Panc1 (cell line): ENCODE measurements around the gene BRIX1. TPM values are rescaled to one million over a fixed set of nuclear protein-coding genes. Genes with fewer than 3 reads are reported as not detected.
"Not testable (repeated sequence)": the region's sequence is repeated elsewhere in the genome, so short reads cannot be mapped to it uniquely, and the experiment has no call there.

Experiments used
- ATAC-seq: fragments of 200-7000 bp; cut with Tn5 transposase; 2 replicates; pipeline ENCODE4 v1.9.1; 2020; ENCODE audit warnings: mild to moderate bottlenecking, moderate library complexity
- BruUV-seq: library from RNA; stranded (reverse); fragments of 400-500 nt; replicated peaks from 2 replicates; lab custom pipeline; 2021; lab: Mats Ljungman, UMichigan
- CTCF ChIA-PET: fragments of 300-600 bp; sonication (Branson Sonifier 250); formaldehyde crosslinking; loops from one replicate; lab custom pipeline; 2022; ENCODE audit warnings: antibody characterized with exemption; lab: Charles Lee
- POLR2A ChIA-PET: fragments of 300-600 bp; sonication (Branson Sonifier 250); formaldehyde crosslinking; loops from one replicate; lab custom pipeline; 2022; ENCODE audit warnings: antibody characterized with exemption; lab: Charles Lee
- DNase-seq: peaks from one replicate; pipeline ENCODE4 v3.0.0-alpha.2; 2010; ENCODE audit warnings: low read depth, low spot score
- H3K27ac ChIP-seq: 2 replicates; pipeline ENCODE4 v1.5.1; 2011; ENCODE audit warnings: mild to moderate bottlenecking, low read length, inconsistent platforms
- H3K27me3 ChIP-seq: fragments of 200-500 bp; sonication (Bioruptor generic); 2 replicates; pipeline ENCODE4 v1.6.0; 2014; ENCODE audit warnings: low read length, inconsistent platforms; ENCODE audit not compliant: control insufficient read depth, insufficient read depth
- H3K36me3 ChIP-seq: fragments of 200-500 bp; sonication (Bioruptor generic); 2 replicates; pipeline ENCODE4 v1.5.1; 2014; ENCODE audit warnings: inconsistent platforms, mild to moderate bottlenecking, low read length, moderate library complexity; ENCODE audit not compliant: control insufficient read depth, insufficient read depth
- H3K4me1 ChIP-seq: 2 replicates; pipeline ENCODE4 v1.5.1; 2011; ENCODE audit warnings: inconsistent platforms, mild to moderate bottlenecking, low read length, moderate library complexity; ENCODE audit not compliant: control insufficient read depth, insufficient read depth
- H3K4me3 ChIP-seq, 2 experiments: 2 replicates each; pipeline ENCODE4 v1.5.1; 2011 to 2012; ENCODE audit warnings: low read depth in 2 of 2, low read length in 2 of 2, mild to moderate bottlenecking in 2 of 2, inconsistent platforms in 1 of 2, moderate library complexity in 1 of 2
- H3K9me3 ChIP-seq: fragments of 200-500 bp; sonication (Bioruptor generic); 2 replicates; pipeline ENCODE4 v1.5.1; 2014; ENCODE audit warnings: low read depth, mild to moderate bottlenecking, inconsistent platforms, low read length, moderate library complexity; ENCODE audit not compliant: control insufficient read depth, insufficient read depth
- POLR2AphosphoS5 ChIP-seq: IDR thresholded peaks from 2 replicates; pipeline ENCODE4 v1.6.1; 2012; ENCODE audit warnings: mild to moderate bottlenecking, low read depth, low read length, moderate library complexity
- REST ChIP-seq, 2 experiments: IDR thresholded peaks; 2 replicates each; pipeline ENCODE4 v1.6.1; 2011 to 2012; ENCODE audit warnings: low read depth in 2 of 2, control low read depth in 1 of 2, low read length in 1 of 2, mild to moderate bottlenecking in 1 of 2, moderate library complexity in 1 of 2; ENCODE audit not compliant: insufficient read depth in 1 of 2
- SIN3A ChIP-seq: IDR thresholded peaks from 2 replicates; pipeline ENCODE4 v1.6.1; 2012; ENCODE audit warnings: low read depth, mild to moderate bottlenecking, low read length, moderate library complexity, borderline replicate concordance; ENCODE audit not compliant: insufficient read depth
- TCF7L2 ChIP-seq: IDR thresholded peaks from 2 replicates; pipeline ENCODE4 v1.6.1; 2011; ENCODE audit warnings: mild to moderate bottlenecking, low read depth, low read length, inconsistent platforms
- in situ Hi-C: cut with HindIII; loops from 2 replicates; pipeline ENCODE4 v1.10.0; 2016; ENCODE audit warnings: low sequenced_read_pairs, low pct_unique_long_range_greater_than_20kb
- intact Hi-C: fragments of 100-400 bp; cut with micrococcal nuclease; formaldehyde crosslinking; loops from one replicate; pipeline ENCODE4 v1.10.0; 2022; ENCODE audit not compliant: unreplicated experiment
- total RNA-seq: library from RNA; stranded (reverse); gene quantifications from one replicate; pipeline ENCODE4 v1.2.1, GENCODE V29; 2021; ENCODE audit not compliant: unreplicated experiment
- TF ChIP-seq, protein P1 (sequence below): fragments of 450-650 bp; IDR thresholded peaks from 2 replicates; pipeline ENCODE4 v1.5.1; 2017; ENCODE audit warnings: mild to moderate bottlenecking

Gene BRIX1
- total RNA-seq, 1 experiment from 2014 or later = 46.6 TPM

- DNase-seq = no peak
- no peak for TF ChIP-seq TCF7L2
- TF ChIP-seq, protein P1, sequence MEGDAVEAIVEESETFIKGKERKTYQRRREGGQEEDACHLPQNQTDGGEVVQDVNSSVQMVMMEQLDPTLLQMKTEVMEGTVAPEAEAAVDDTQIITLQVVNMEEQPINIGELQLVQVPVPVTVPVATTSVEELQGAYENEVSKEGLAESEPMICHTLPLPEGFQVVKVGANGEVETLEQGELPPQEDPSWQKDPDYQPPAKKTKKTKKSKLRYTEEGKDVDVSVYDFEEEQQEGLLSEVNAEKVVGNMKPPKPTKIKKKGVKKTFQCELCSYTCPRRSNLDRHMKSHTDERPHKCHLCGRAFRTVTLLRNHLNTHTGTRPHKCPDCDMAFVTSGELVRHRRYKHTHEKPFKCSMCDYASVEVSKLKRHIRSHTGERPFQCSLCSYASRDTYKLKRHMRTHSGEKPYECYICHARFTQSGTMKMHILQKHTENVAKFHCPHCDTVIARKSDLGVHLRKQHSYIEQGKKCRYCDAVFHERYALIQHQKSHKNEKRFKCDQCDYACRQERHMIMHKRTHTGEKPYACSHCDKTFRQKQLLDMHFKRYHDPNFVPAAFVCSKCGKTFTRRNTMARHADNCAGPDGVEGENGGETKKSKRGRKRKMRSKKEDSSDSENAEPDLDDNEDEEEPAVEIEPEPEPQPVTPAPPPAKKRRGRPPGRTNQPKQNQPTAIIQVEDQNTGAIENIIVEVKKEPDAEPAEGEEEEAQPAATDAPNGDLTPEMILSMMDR = no peak
- no peak for TF ChIP-seq REST (IDR thresholded peaks at IDR 0.05; ENCODE audit: insufficient read depth in 1 of 2, low read depth in 2 of 2, low read length in 1 of 2)
- TF ChIP-seq POLR2AphosphoS5 = no peak
- TF ChIP-seq SIN3A = no peak
- H3K4me1 ChIP-seq = no peaks in the 10 kb centered on the region
- in situ Hi-C loops (no loop called here), intact Hi-C loops (no loop called here)
- H3K4me3 ChIP-seq = no peak overlapping the region
- no peak overlapping the region for H3K27ac ChIP-seq
- no peaks in the 10 kb centered on the region for H3K36me3 ChIP-seq
- POLR2A ChIA-PET = no interaction called here
- CTCF ChIA-PET = no interaction called here
- ATAC-seq = no peak
- no TSS peak for BruUV-seq
- no peaks in the 10 kb centered on the region for H3K27me3 ChIP-seq
- no peaks in the 10 kb centered on the region for H3K9me3 ChIP-seq
Measured at GRCh38 chr5:34968258-34968657, 52.7 kb downstream of the BRIX1 start.

GRCh38 chr5:34970552-34970951 is 55.0 kb downstream of the BRIX1 start:
- ChIA-PET CTCF (no interaction called here), POLR2A (no interaction called here)
- intact Hi-C loops = no loop called here
- in situ Hi-C loops = no loop called here
- no peaks in the 10 kb centered on the region for H3K9me3 ChIP-seq
- no peaks in the 10 kb centered on the region for H3K36me3 ChIP-seq
- no TSS peak for BruUV-seq
- no peak for ATAC-seq
- DNase-seq = no peak
- H3K27me3 ChIP-seq = peaks cover 2% of the 10 kb centered on the region; the same call in 1 of the 2 replicates
- no peak overlapping the region for H3K4me3 ChIP-seq
- no peak for TF ChIP-seq TCF7L2
- TF ChIP-seq SIN3A = no peak
- TF ChIP-seq POLR2AphosphoS5 = no peak
- TF ChIP-seq REST (IDR thresholded peaks at IDR 0.05; ENCODE audit: insufficient read depth in 1 of 2, low read depth in 2 of 2, low read length in 1 of 2) = no peak
- TF ChIP-seq, protein P1 = no peak
- H3K27ac ChIP-seq = no peak overlapping the region
- no peaks in the 10 kb centered on the region for H3K4me1 ChIP-seq

GRCh38 chr5:34971655-34972054 is 56.1 kb downstream of the BRIX1 start:
- H3K36me3 ChIP-seq, H3K4me3 ChIP-seq, POLR2A ChIA-PET, BruUV-seq, H3K9me3 ChIP-seq, H3K4me1 ChIP-seq, H3K27me3 ChIP-seq, H3K27ac ChIP-seq, intact Hi-C loops, in situ Hi-C loops, DNase-seq, ATAC-seq: not testable (repeated sequence)
- CTCF ChIA-PET = interaction anchor here (0.7 kb wide), 1 partner anchor 576 kb away, joined by 9 read pairs; no protein-coding TSS in a partner anchor
